ENCODE results near the gene GFRA1.

- TF ChIP-seq EZH2 (IDR thresholded peaks at IDR 0.05; ENCODE audit: borderline replicate concordance, low read depth, low read length, severe bottlenecking), result no peak
- TF ChIP-seq CTCF (IDR thresholded peaks at IDR 0.05; ENCODE audit: borderline replicate concordance, extremely low read depth, low read length, poor library complexity, severe bottlenecking), result no peak
Observed at GRCh38 chr10:116133634-116134033, 139.4 kb downstream of the GFRA1 start.
